Measurements from ENCODE around the gene PPL.
A peak's percentile ranks its signal among the peaks of the same experiment; 100 is the strongest.
"Not testable (repeated sequence)": the region's sequence is repeated elsewhere in the genome, so short reads cannot be mapped to it uniquely, and the experiment has no call there.

The PPL gene

GRCh38 chr16:4957720-4958509 is 21.0 kb upstream of the PPL start, which contains the start of gene SEC14L5:
TSS of gene SEC14L5 (plus strand) at chr16:4958330. CDS start at chr16:4959324, 994 bp downstream.
- Histone ChIP-seq H3K36me3 (ENCODE audit: insufficient read depth, low read length) (no peaks in the 10 kb centered on the region), H3K27ac (ENCODE audit: low read length) (no peak within 1 kb of the TSS), H2AFZ (ENCODE audit: low read depth, low read length) (no peak within 1 kb of the TSS), H3K4me3 (ENCODE audit: low read depth in 1 of 2, low read length in 2 of 2) (no peak within 1 kb of the TSS), H3K79me2 (ENCODE audit: insufficient read depth, low read length) (no peaks in the 10 kb centered on the region), H3K4me1 (ENCODE audit: insufficient read depth, low read length) (no peaks in the 10 kb centered on the region), H3K4me2 (ENCODE audit: insufficient read depth, low read length) (no peak within 1 kb of the TSS), H4K20me1 (ENCODE audit: insufficient read depth, low read length) (peaks cover 5% of the 10 kb centered on the region), H3K9ac (ENCODE audit: low read depth, low read length) (no peak within 1 kb of the TSS), H3K9me3 (ENCODE audit: insufficient read depth, low read length, severe bottlenecking) (no peaks in the 10 kb centered on the region), H3K27me3 (ENCODE audit: insufficient read depth, low read length, poor library complexity) (no peaks in the 10 kb centered on the region)
- ATAC-seq (ENCODE audit: insufficient read depth, low read depth) (peak; percentile 79), DNase-seq (peak; percentile 73)
- TF ChIP-seq EZH2 (IDR thresholded peaks at IDR 0.05; ENCODE audit: borderline replicate concordance, low read depth, low read length, severe bottlenecking) = no peak
- TF ChIP-seq, protein P1, sequence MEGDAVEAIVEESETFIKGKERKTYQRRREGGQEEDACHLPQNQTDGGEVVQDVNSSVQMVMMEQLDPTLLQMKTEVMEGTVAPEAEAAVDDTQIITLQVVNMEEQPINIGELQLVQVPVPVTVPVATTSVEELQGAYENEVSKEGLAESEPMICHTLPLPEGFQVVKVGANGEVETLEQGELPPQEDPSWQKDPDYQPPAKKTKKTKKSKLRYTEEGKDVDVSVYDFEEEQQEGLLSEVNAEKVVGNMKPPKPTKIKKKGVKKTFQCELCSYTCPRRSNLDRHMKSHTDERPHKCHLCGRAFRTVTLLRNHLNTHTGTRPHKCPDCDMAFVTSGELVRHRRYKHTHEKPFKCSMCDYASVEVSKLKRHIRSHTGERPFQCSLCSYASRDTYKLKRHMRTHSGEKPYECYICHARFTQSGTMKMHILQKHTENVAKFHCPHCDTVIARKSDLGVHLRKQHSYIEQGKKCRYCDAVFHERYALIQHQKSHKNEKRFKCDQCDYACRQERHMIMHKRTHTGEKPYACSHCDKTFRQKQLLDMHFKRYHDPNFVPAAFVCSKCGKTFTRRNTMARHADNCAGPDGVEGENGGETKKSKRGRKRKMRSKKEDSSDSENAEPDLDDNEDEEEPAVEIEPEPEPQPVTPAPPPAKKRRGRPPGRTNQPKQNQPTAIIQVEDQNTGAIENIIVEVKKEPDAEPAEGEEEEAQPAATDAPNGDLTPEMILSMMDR (IDR thresholded peaks at IDR 0.05; ENCODE audit: borderline replicate concordance, extremely low read depth, low read length, poor library complexity, severe bottlenecking) = no peak

DNA sequence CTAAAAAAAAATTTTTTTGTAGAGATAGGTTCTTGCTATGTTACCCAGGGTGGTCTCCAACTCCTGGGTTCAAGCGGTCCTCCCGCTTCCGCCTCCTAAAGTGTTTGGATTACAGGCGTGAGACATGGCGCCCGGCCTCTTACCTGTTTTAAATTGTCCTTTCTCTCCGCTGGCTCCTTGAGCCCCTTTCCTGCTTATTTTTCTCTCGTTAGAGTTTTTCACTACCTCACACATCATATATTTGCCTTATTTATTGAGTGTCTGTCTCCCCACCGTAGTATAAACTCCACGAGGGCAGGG is 20.4 kb upstream of the PPL start:
- TF ChIP-seq, protein P1 (IDR thresholded peaks at IDR 0.05; ENCODE audit: borderline replicate concordance, extremely low read depth, low read length, poor library complexity, severe bottlenecking) = no peak
- TF ChIP-seq EZH2 (IDR thresholded peaks at IDR 0.05; ENCODE audit: borderline replicate concordance, low read depth, low read length, severe bottlenecking) = no peak
- no peak overlapping the region for H3K27ac ChIP-seq (ENCODE audit: low read length)
- H3K9ac ChIP-seq (ENCODE audit: low read depth, low read length) = no peak overlapping the region
- peaks cover 5% of the 10 kb centered on the region for H4K20me1 ChIP-seq (ENCODE audit: insufficient read depth, low read length)
- H3K79me2 ChIP-seq (ENCODE audit: insufficient read depth, low read length) = no peaks in the 10 kb centered on the region
- H3K4me3 ChIP-seq (ENCODE audit: low read depth in 1 of 2, low read length in 2 of 2) = no peak overlapping the region
- DNase-seq (no peak), ATAC-seq (ENCODE audit: insufficient read depth, low read depth) (no peak)
- no peak overlapping the region for H2AFZ ChIP-seq (ENCODE audit: low read depth, low read length)
- H3K9me3 ChIP-seq (ENCODE audit: insufficient read depth, low read length, severe bottlenecking) = no peaks in the 10 kb centered on the region
- no peaks in the 10 kb centered on the region for H3K4me1 ChIP-seq (ENCODE audit: insufficient read depth, low read length)
- no peaks in the 10 kb centered on the region for H3K27me3 ChIP-seq (ENCODE audit: insufficient read depth, low read length, poor library complexity)
- H3K36me3 ChIP-seq (ENCODE audit: insufficient read depth, low read length) = no peaks in the 10 kb centered on the region
- H3K4me2 ChIP-seq (ENCODE audit: insufficient read depth, low read length) = no peak overlapping the region

GRCh38 chr16:4954714-4955113 is 17.8 kb upstream of the PPL start:
- H3K9ac ChIP-seq (ENCODE audit: low read depth, low read length) = no peak overlapping the region
- H4K20me1 ChIP-seq (ENCODE audit: insufficient read depth, low read length) = peaks cover 5% of the 10 kb centered on the region; the same call in 1 of the 2 replicates
- DNase-seq = no peak
- H3K27me3 ChIP-seq (ENCODE audit: insufficient read depth, low read length, poor library complexity) = no peaks in the 10 kb centered on the region
- no peak for ATAC-seq (ENCODE audit: insufficient read depth, low read depth)
- H3K27ac ChIP-seq (ENCODE audit: low read length) = no peak overlapping the region
- H3K4me2 ChIP-seq (ENCODE audit: insufficient read depth, low read length) = no peak overlapping the region
- H3K4me3 ChIP-seq (ENCODE audit: low read depth in 1 of 2, low read length in 2 of 2) = no peak overlapping the region
- no peaks in the 10 kb centered on the region for H3K36me3 ChIP-seq (ENCODE audit: insufficient read depth, low read length)
- H2AFZ ChIP-seq (ENCODE audit: low read depth, low read length) = no peak overlapping the region
- no peaks in the 10 kb centered on the region for H3K9me3 ChIP-seq (ENCODE audit: insufficient read depth, low read length, severe bottlenecking)
- no peak for TF ChIP-seq EZH2 (IDR thresholded peaks at IDR 0.05; ENCODE audit: borderline replicate concordance, low read depth, low read length, severe bottlenecking)
- TF ChIP-seq, protein P1 (IDR thresholded peaks at IDR 0.05; ENCODE audit: borderline replicate concordance, extremely low read depth, low read length, poor library complexity, severe bottlenecking) = no peak
- H3K4me1 ChIP-seq (ENCODE audit: insufficient read depth, low read length) = no peaks in the 10 kb centered on the region
- no peaks in the 10 kb centered on the region for H3K79me2 ChIP-seq (ENCODE audit: insufficient read depth, low read length)

- H3K27ac ChIP-seq (ENCODE audit: low read length); H3K79me2 ChIP-seq (ENCODE audit: insufficient read depth, low read length); H3K4me2 ChIP-seq (ENCODE audit: insufficient read depth, low read length); H4K20me1 ChIP-seq (ENCODE audit: insufficient read depth, low read length); H3K27me3 ChIP-seq (ENCODE audit: insufficient read depth, low read length, poor library complexity); H3K36me3 ChIP-seq (ENCODE audit: insufficient read depth, low read length); H2AFZ ChIP-seq (ENCODE audit: low read depth, low read length); H3K9ac ChIP-seq (ENCODE audit: low read depth, low read length); H3K4me1 ChIP-seq (ENCODE audit: insufficient read depth, low read length); H3K4me3 ChIP-seq (ENCODE audit: low read depth in 1 of 2, low read length in 2 of 2); ATAC-seq (ENCODE audit: insufficient read depth, low read depth); H3K9me3 ChIP-seq (ENCODE audit: insufficient read depth, low read length, severe bottlenecking); DNase-seq: not testable (repeated sequence)
Observed at GRCh38 chr16:4951583-4951982, 14.6 kb upstream of the PPL start.

Measured in DND-41 (cell line).